Astrocyte of the cerebellum (primary cell): ENCODE data around the gene PAXX.

Experiments
- DNase-seq: peaks from one replicate; pipeline ENCODE4 v3.0.0-alpha.2; 2011; ENCODE audit warnings: low read depth
- H3K4me3 ChIP-seq: 2 replicates; pipeline ENCODE4 v1.5.1; 2011; ENCODE audit warnings: mild to moderate bottlenecking, low read depth, low read length, moderate library complexity
- CTCF ChIP-seq: IDR thresholded peaks from 2 replicates; pipeline ENCODE4 v1.5.1; 2012; ENCODE audit warnings: low read length, low read depth, moderate library complexity, mild to moderate bottlenecking; ENCODE audit errors: missing control alignments
- in situ Hi-C: cut with HindIII; loops from 2 replicates; pipeline ENCODE4 v1.10.0; 2017; ENCODE audit warnings: low sequenced_read_pairs

The PAXX gene

GRCh38 chr9:136985853-136986252 lies 6.4 kb upstream of the PAXX start:
- no peak for DNase-seq
- H3K4me3 ChIP-seq: no peak overlapping the region
- in situ Hi-C loops: no loop called here
- TF ChIP-seq CTCF: no peak

- no peak for DNase-seq
- no peak overlapping the region for H3K4me3 ChIP-seq
- TF ChIP-seq CTCF: no peak
- in situ Hi-C loops: no loop called here
Observed at GRCh38 chr9:136988872-136989271, 3.4 kb upstream of the PAXX start.

GRCh38 chr9:136990242-136990911 lies 1.8 kb upstream of the PAXX start:
- DNase-seq: no peak
- no peak overlapping the region for H3K4me3 ChIP-seq
- no peak for TF ChIP-seq CTCF
- in situ Hi-C loops: no loop called here

GRCh38 chr9:136992819-136993369 lies 672 bp downstream of the PAXX start:
- in situ Hi-C loops: no loop called here
- no peak for DNase-seq
- TF ChIP-seq CTCF: no peak
- peak overlapping the region; percentile 68 for H3K4me3 ChIP-seq

- TF ChIP-seq CTCF: no peak
- in situ Hi-C loops: no loop called here
- no peak for DNase-seq
- no peak overlapping the region for H3K4me3 ChIP-seq
Observed at GRCh38 chr9:136994180-136994887, 2.1 kb downstream of the PAXX start.

- H3K4me3 ChIP-seq: no peak overlapping the region
- no peak for TF ChIP-seq CTCF
- no peak for DNase-seq
- in situ Hi-C loops: no loop called here
Observed at GRCh38 chr9:136994888-136995230, 2.6 kb downstream of the PAXX start.
